ENCODE measurements around the gene DENND1A. TPM values are rescaled to one million over a fixed set of nuclear protein-coding genes. Genes with fewer than 3 reads are reported as not detected.

Gene DENND1A
- total RNA-seq, 4 donors from 2014 or later, result 20.9 to 33.6 (median 23.7) TPM

GRCh38 chr9:123792501-123792900 lies 137.4 kb downstream of the DENND1A start:
- 95 to 100% methylated on average over 4 of the region's 4 CpGs for WGBS, 2 donors (ENCODE audit: low coverage in 1 of 2)

DNA sequence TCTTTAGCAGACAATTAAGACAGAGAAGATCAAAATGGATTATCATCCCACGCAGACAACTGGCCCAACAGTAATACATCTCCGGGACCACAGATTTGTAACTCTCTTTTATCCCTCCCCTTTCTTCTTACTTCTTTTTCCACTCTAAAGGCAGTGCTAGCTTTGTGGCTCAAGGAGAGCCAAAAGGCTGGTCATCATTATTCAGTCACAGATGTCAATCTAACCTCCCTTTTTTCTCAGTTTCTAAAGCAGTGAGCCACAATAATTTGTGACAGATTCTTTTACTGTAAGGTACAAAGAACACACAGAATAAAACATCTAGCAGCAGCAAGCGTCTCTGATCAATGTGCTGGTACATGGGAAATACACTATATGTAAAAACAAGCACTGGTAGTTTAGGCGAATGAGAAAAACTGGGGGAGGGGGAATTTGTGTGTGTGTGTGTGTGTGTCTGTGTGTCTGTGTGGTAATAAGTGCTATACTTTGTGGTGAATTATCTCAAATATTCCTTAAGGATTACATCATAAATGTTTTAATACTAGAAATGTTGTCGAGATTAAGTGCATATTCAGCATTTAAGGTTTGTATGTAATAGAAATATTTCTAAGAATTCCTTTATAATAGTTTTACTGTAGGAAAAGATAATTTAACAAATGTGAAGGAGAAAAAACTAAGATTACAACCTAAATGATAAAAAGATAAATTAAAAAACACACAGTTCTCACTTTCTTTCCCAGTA lies 140.2 kb downstream of the DENND1A start:
- 91 to 95% methylated on average over 5 of the region's 5 CpGs for WGBS, 2 donors (ENCODE audit: low coverage in 1 of 2)
- no peak for ATAC-seq
- H3K27ac ChIP-seq, result no peak overlapping the region
- no peaks in the 10 kb centered on the region for H3K36me3 ChIP-seq
- TF ChIP-seq POLR2AphosphoS5 (IDR thresholded peaks at IDR 0.05), result no peak
- TF ChIP-seq, protein P1, sequence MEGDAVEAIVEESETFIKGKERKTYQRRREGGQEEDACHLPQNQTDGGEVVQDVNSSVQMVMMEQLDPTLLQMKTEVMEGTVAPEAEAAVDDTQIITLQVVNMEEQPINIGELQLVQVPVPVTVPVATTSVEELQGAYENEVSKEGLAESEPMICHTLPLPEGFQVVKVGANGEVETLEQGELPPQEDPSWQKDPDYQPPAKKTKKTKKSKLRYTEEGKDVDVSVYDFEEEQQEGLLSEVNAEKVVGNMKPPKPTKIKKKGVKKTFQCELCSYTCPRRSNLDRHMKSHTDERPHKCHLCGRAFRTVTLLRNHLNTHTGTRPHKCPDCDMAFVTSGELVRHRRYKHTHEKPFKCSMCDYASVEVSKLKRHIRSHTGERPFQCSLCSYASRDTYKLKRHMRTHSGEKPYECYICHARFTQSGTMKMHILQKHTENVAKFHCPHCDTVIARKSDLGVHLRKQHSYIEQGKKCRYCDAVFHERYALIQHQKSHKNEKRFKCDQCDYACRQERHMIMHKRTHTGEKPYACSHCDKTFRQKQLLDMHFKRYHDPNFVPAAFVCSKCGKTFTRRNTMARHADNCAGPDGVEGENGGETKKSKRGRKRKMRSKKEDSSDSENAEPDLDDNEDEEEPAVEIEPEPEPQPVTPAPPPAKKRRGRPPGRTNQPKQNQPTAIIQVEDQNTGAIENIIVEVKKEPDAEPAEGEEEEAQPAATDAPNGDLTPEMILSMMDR (IDR thresholded peaks at IDR 0.05), result no peak
- TF ChIP-seq POLR2A (IDR thresholded peaks at IDR 0.05), result no peak
- no peak for TF ChIP-seq EP300 (IDR thresholded peaks at IDR 0.05)
- no peaks in the 10 kb centered on the region for H3K27me3 ChIP-seq
- H3K4me1 ChIP-seq, result no peaks in the 10 kb centered on the region
- no peak overlapping the region for H3K4me3 ChIP-seq
- H3K9me3 ChIP-seq, result no peaks in the 10 kb centered on the region

More at GRCh38 chr9:123792501-123792900, 137.4 kb downstream of the DENND1A start:
- Histone ChIP-seq H3K9me3 (no peaks in the 10 kb centered on the region), H3K4me1 (no peaks in the 10 kb centered on the region), H3K27me3 (no peaks in the 10 kb centered on the region), H3K27ac (no peak overlapping the region), H3K4me3 (no peak overlapping the region), H3K36me3 (no peaks in the 10 kb centered on the region)
- no peak for ATAC-seq
- TF ChIP-seq POLR2AphosphoS5 (IDR thresholded peaks at IDR 0.05) (no peak), POLR2A (IDR thresholded peaks at IDR 0.05) (no peak), EP300 (IDR thresholded peaks at IDR 0.05) (no peak)
- TF ChIP-seq, protein P1 (IDR thresholded peaks at IDR 0.05), result no peak

- Histone ChIP-seq H3K36me3 (no peaks in the 10 kb centered on the region), H3K9me3 (no peaks in the 10 kb centered on the region), H3K4me1 (no peaks in the 10 kb centered on the region), H3K4me3 (no peak overlapping the region), H3K27ac (no peak overlapping the region), H3K27me3 (no peaks in the 10 kb centered on the region)
- TF ChIP-seq, protein P1 (IDR thresholded peaks at IDR 0.05), result no peak
- TF ChIP-seq POLR2A (IDR thresholded peaks at IDR 0.05), result no peak
- no peak for TF ChIP-seq EP300 (IDR thresholded peaks at IDR 0.05)
- TF ChIP-seq POLR2AphosphoS5 (IDR thresholded peaks at IDR 0.05), result no peak
- ATAC-seq, result no peak
- WGBS, 2 donors (ENCODE audit: low coverage in 1 of 2), result 78 to 86% methylated on average over 1 of the region's 1 CpG
Observed at GRCh38 chr9:123787416-123787815, 142.5 kb downstream of the DENND1A start.

DNA sequence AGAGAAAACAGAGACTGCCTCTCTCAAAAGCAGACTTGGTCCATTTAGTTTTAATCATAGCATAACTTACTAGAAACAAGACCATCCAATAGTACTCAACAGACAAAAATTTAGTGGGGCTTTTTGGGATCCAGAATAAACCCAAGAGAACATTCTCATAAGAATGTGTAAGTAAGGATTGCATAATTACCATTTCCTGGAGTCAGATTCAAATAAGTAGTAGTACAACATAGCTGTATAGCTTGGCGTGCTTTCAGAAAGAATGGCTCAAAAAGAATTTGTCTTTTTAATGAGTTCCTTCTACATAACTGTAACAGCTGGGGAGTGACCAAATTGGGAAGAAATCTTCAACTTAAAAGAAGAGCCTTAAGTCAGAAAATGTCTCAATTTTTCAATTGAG lies 145.4 kb downstream of the DENND1A start:
- Histone ChIP-seq H3K4me3 (no peak overlapping the region), H3K27ac (no peak overlapping the region), H3K27me3 (no peaks in the 10 kb centered on the region), H3K4me1 (no peaks in the 10 kb centered on the region), H3K9me3 (no peaks in the 10 kb centered on the region), H3K36me3 (no peaks in the 10 kb centered on the region)
- no peak for ATAC-seq
- no peak for TF ChIP-seq POLR2AphosphoS5 (IDR thresholded peaks at IDR 0.05)
- TF ChIP-seq, protein P1 (IDR thresholded peaks at IDR 0.05), result no peak
- no peak for TF ChIP-seq EP300 (IDR thresholded peaks at IDR 0.05)
- TF ChIP-seq POLR2A (IDR thresholded peaks at IDR 0.05), result no peak
- 82 to 100% methylated on average over 1 of the region's 1 CpG for WGBS, 2 donors (ENCODE audit: low coverage in 1 of 2)
